ENCODE results near the gene ROBO1. TPM values are rescaled to one million over a fixed set of nuclear protein-coding genes. Genes with fewer than 3 reads are reported as not detected.

The ROBO1 gene
- total RNA-seq, 2 experiments from 2014 or later = 0.36 to 0.69 TPM

DNA sequence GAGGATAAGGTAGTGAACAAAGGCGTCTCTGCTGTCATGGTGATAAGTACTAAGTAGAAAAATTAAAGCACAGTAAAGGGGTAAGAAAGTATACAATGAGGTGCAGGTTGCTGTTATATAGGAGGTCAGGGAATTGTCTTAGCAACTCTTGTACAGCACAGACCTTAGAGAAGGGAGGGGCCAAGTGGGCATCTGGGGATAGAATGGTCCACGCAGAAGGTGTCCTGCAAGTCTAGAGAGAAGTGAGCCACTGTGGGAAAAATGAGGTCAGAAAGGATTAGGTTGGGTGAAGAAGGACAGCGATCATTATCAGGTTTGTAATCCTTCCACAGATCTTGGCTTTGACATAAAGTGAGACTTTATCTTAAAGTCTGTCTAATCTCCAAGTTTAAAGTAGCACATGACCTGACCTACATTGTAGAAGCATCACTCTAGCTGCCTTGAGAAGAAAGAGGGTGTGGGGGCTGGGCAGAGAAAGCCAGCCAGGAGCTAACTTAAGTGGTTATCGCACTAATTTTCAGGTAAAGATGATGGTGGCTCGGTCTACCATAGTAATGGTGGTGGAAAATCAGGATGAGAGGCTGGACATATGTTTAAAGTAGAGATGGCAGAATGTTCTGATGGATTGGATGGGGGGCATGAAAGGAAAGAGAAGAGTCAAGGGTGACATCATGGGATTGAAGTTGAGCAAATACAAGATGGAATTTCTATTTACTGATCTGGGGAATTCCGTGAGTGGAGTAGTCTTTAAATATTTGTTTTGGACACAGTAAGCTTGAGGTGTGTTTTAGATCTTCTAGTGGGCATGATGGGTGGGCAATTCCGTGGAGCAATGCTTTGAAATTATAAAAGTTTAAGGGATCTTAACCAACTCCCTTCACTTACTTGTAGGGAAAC lies 919.2 kb downstream of the ROBO1 start:
- POLR2A ChIA-PET = no interaction called here
- no peaks in the 10 kb centered on the region for H3K36me3 ChIP-seq (ENCODE audit: insufficient read depth, low read length)
- CTCF ChIA-PET = no interaction called here
- no peak for ATAC-seq (ENCODE audit: poor library complexity)
- no peak for DNase-seq
- no peaks in the 10 kb centered on the region for H3K27me3 Mint-ChIP-seq
- no peak overlapping the region for H3K27ac Mint-ChIP-seq
- H3K4me1 ChIP-seq (ENCODE audit: insufficient read depth, low read length) = no peaks in the 10 kb centered on the region
- no peak overlapping the region for H3K27ac ChIP-seq (ENCODE audit: low read depth in 1 of 2, low read length in 2 of 2)
- H3K4me1 Mint-ChIP-seq (ENCODE audit: low read depth) = no peaks in the 10 kb centered on the region
- no peak overlapping the region for H3K4me3 Mint-ChIP-seq
- TF ChIP-seq CTCF (IDR thresholded peaks at IDR 0.05) = no peak
- no peaks in the 10 kb centered on the region for H3K36me3 Mint-ChIP-seq (ENCODE audit: low read depth)
- no peaks in the 10 kb centered on the region for H3K27me3 ChIP-seq (ENCODE audit: control insufficient read depth in 1 of 2, insufficient read depth in 2 of 2, low read length in 2 of 2)
- H3K4me3 ChIP-seq (ENCODE audit: low read length) = no peak overlapping the region
- intact Hi-C loops (cut with DNase I, micrococcal nuclease) = no loop called here
- no peaks in the 10 kb centered on the region for H3K9me3 Mint-ChIP-seq
- H3K9me3 ChIP-seq (ENCODE audit: control insufficient read depth in 1 of 2, insufficient read depth in 1 of 2, low read length in 2 of 2) = no peaks in the 10 kb centered on the region

DNA sequence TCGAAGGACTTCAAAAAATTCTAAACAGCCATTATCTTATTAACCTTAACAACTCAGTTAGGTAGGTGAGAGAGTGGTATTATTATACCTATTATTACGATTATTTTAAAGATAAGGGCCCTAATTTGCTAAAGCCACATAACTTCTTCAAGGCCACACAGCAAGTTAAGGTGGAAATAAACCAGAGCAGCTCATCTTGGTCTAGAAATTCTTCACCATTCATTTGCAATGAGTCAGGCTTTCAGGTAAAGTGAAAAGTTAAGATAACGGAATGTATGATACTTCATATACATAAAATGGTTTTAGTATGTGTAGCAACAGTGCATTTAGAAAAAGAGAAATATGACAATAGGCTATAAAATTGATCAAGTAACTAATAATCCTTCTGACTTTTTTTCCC lies 920.2 kb downstream of the ROBO1 start:
- H3K9me3 ChIP-seq (ENCODE audit: control insufficient read depth in 1 of 2, insufficient read depth in 1 of 2, low read length in 2 of 2) = no peaks in the 10 kb centered on the region
- Mint-ChIP-seq H3K4me3 (no peak overlapping the region), H3K9me3 (no peaks in the 10 kb centered on the region), H3K4me1 (ENCODE audit: low read depth) (no peaks in the 10 kb centered on the region), H3K36me3 (ENCODE audit: low read depth) (no peaks in the 10 kb centered on the region), H3K27ac (no peak overlapping the region), H3K27me3 (no peaks in the 10 kb centered on the region)
- no peaks in the 10 kb centered on the region for H3K36me3 ChIP-seq (ENCODE audit: insufficient read depth, low read length)
- no peak overlapping the region for H3K4me3 ChIP-seq (ENCODE audit: low read length)
- ChIA-PET POLR2A (no interaction called here), CTCF (no interaction called here)
- no peak for ATAC-seq (ENCODE audit: poor library complexity)
- TF ChIP-seq CTCF (IDR thresholded peaks at IDR 0.05) = no peak
- H3K4me1 ChIP-seq (ENCODE audit: insufficient read depth, low read length) = no peaks in the 10 kb centered on the region
- H3K27me3 ChIP-seq (ENCODE audit: control insufficient read depth in 1 of 2, insufficient read depth in 2 of 2, low read length in 2 of 2) = no peaks in the 10 kb centered on the region
- H3K27ac ChIP-seq (ENCODE audit: low read depth in 1 of 2, low read length in 2 of 2) = no peak overlapping the region
- intact Hi-C loops (cut with DNase I, micrococcal nuclease) = no loop called here
- no peak for DNase-seq

GRCh38 chr3:78847203-78847602 lies 920.6 kb downstream of the ROBO1 start:
- no peak for DNase-seq
- no peaks in the 10 kb centered on the region for H3K4me1 ChIP-seq (ENCODE audit: insufficient read depth, low read length)
- H3K9me3 Mint-ChIP-seq = no peaks in the 10 kb centered on the region
- no peak overlapping the region for H3K27ac ChIP-seq (ENCODE audit: low read depth in 1 of 2, low read length in 2 of 2)
- H3K27me3 Mint-ChIP-seq = no peaks in the 10 kb centered on the region
- no peaks in the 10 kb centered on the region for H3K27me3 ChIP-seq (ENCODE audit: control insufficient read depth in 1 of 2, insufficient read depth in 2 of 2, low read length in 2 of 2)
- no peak overlapping the region for H3K4me3 ChIP-seq (ENCODE audit: low read length)
- H3K9me3 ChIP-seq (ENCODE audit: control insufficient read depth in 1 of 2, insufficient read depth in 1 of 2, low read length in 2 of 2) = no peaks in the 10 kb centered on the region
- H3K36me3 ChIP-seq (ENCODE audit: insufficient read depth, low read length) = no peaks in the 10 kb centered on the region
- CTCF ChIA-PET = no interaction called here
- no peaks in the 10 kb centered on the region for H3K36me3 Mint-ChIP-seq (ENCODE audit: low read depth)
- no peak overlapping the region for H3K4me3 Mint-ChIP-seq
- intact Hi-C loops (cut with DNase I, micrococcal nuclease) = no loop called here
- ATAC-seq (ENCODE audit: poor library complexity) = no peak
- H3K4me1 Mint-ChIP-seq (ENCODE audit: low read depth) = no peaks in the 10 kb centered on the region
- H3K27ac Mint-ChIP-seq = no peak overlapping the region
- TF ChIP-seq CTCF (IDR thresholded peaks at IDR 0.05) = no peak
- POLR2A ChIA-PET = no interaction called here

Measured in CD4-positive, alpha-beta T cell (primary cell).